ENCODE data around the gene C5orf24.

Gene C5orf24

DNA sequence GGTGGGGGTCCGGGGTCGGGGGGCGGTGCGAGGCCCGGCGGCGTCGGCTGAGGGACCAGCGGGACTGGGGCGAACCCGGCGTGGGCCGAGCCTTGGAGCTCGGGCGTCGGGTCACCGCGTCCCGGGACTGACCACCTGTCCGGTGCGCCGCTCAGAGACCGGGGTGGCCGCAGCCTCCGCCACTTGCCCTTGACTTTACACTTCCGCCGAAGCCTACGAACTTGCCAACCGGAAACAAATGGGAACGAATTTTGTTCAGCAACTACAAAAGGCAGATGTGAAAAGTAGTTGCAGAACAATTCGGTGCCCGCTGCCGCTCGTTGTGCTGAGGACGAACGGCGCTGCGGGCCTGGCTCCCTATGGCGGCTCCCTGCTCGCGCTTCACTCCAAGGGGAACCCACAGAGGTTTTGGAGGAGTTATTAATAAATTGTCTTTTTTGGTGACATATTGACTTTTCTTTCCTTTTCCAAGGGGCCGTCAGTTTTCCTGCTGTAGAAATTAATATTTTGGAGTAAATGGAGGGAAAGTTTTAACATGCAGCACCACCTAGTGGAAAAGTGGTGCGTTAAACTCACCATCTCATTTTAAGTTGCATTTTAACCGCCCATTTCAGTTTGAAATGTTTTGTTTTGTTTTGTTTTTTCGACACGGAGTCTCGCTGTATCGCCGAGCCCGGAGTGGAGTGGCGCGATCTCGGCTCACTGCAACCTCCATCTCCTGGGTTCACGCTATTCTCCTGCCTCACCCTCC, 59.7 kb downstream of the C5orf24 start:
- DNase-seq: peak; percentile 96

DNA sequence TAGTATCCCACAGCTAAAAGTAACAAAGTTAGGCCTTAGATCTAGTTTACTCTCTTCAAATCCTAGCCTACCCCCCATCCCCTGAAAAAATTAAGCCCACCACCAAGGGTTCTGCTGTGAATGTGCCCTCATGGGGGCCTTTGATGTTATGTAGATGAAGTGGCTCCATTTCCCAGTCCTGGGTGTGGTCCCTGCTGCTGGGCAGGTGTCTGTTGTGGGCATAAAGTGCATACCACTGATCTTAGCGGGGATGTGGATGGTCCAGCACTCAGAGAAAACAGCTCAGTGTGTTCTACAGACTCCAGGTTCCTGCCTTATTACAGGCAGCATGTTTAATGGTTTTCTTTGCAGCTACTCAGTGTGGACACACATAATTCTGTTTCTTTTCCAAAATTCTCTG, 61.0 kb downstream of the C5orf24 start:
- DNase-seq: no peak

Measured in right kidney (tissue), 1 donor.